Hepatocyte (in vitro differentiated cells): ENCODE results near the gene EXD3. TPM values are rescaled to one million over a fixed set of nuclear protein-coding genes. Genes with fewer than 3 reads are reported as not detected.

Experiments used
- DNase-seq: peaks from one replicate; pipeline ENCODE4 v3.0.0-alpha.2; 2016; ENCODE audit warnings: low spot score
- H2AFZ ChIP-seq: fragments of 200-600 bp; sonication (generic); 2 replicates; pipeline ENCODE4 v1.6.0; 2016; ENCODE audit warnings: antibody characterized with exemption, mild to moderate bottlenecking
- H3K27ac ChIP-seq: fragments of 200-600 bp; sonication (generic); 2 replicates; pipeline ENCODE4 v1.5.1; 2016; ENCODE audit warnings: mild to moderate bottlenecking
- H3K27me3 ChIP-seq: fragments of 200-600 bp; sonication (generic); 2 replicates; pipeline ENCODE4 v1.6.1; 2016
- H3K36me3 ChIP-seq: fragments of 200-600 bp; sonication (generic); replicated peaks from 2 replicates; pipeline ENCODE4 v1.5.1; 2016; ENCODE audit warnings: low read depth; ENCODE audit not compliant: insufficient read depth
- H3K4me1 ChIP-seq: fragments of 200-600 bp; sonication (generic); 2 replicates; pipeline ENCODE4 v1.5.1; 2016; ENCODE audit warnings: mild to moderate bottlenecking, moderate library complexity; ENCODE audit not compliant: insufficient read depth
- H3K4me2 ChIP-seq: fragments of 200-600 bp; sonication (generic); 2 replicates; pipeline ENCODE4 v1.6.0; 2016
- H3K4me3 ChIP-seq: fragments of 200-600 bp; sonication (generic); 2 replicates; pipeline ENCODE4 v1.5.1; 2016; ENCODE audit warnings: mild to moderate bottlenecking
- H3K79me2 ChIP-seq: fragments of 200-600 bp; sonication (generic); 2 replicates; pipeline ENCODE4 v1.6.0; 2017; ENCODE audit warnings: mild to moderate bottlenecking
- H3K9me2 ChIP-seq: fragments of 200-600 bp; sonication (generic); replicated peaks from 2 replicates; pipeline ENCODE4 v1.6.0; 2017; ENCODE audit warnings: mild to moderate bottlenecking; ENCODE audit not compliant: insufficient read depth
- H3K9me3 ChIP-seq: fragments of 200-600 bp; sonication (generic); 2 replicates; pipeline ENCODE4 v1.5.1; 2016; ENCODE audit warnings: low read depth, mild to moderate bottlenecking
- H4K20me1 ChIP-seq: fragments of 200-600 bp; sonication (generic); 2 replicates; pipeline ENCODE4 v1.6.0; 2016; ENCODE audit warnings: mild to moderate bottlenecking; ENCODE audit not compliant: insufficient read depth, poor library complexity, severe bottlenecking
- EZH2 ChIP-seq: fragments of 200-600 bp; sonication (generic); IDR thresholded peaks from 2 replicates; pipeline ENCODE4 v1.6.1; 2016; ENCODE audit warnings: antibody characterized with exemption, mild to moderate bottlenecking, borderline replicate concordance
- EZH2phosphoT487 ChIP-seq: fragments of 200-600 bp; sonication (generic); IDR thresholded peaks from one replicate; pipeline ENCODE4 v1.6.1; 2018; ENCODE audit warnings: antibody characterized with exemption, mild to moderate bottlenecking, low read depth, moderate library complexity; ENCODE audit not compliant: unreplicated experiment, severe bottlenecking
- WGBS: methylation state at CpG from one replicate; pipeline ENCODE4 v1.1.6; 2016; ENCODE audit warnings: low lambda C conversion rate; ENCODE audit errors: missing lambda C conversion rate; 5-methylcytosine and 5-hydroxymethylcytosine counted together
- polyA plus RNA-seq: library from polyadenylated mRNA; unstranded; fragments of >200 nt; fragmentation: Nextera tagmentation; extraction: Ambion mirVana; gene quantifications from 2 replicates; pipeline ENCODE4 v1.2.1, GENCODE V29; 2016
- total RNA-seq: library from RNA; depleted of rRNA; stranded (reverse); fragments of >200 nt; gene quantifications from 2 replicates; pipeline ENCODE4 v1.2.3, GENCODE V29; 2014
- TF ChIP-seq, protein P1 (sequence below): fragments of 200-600 bp; sonication (generic); IDR thresholded peaks from 2 replicates; pipeline ENCODE4 v1.5.1; 2016; ENCODE audit warnings: antibody characterized with exemption, mild to moderate bottlenecking; ENCODE audit not compliant: poor library complexity

The EXD3 gene
- total and polyA plus RNA-seq, 2 experiments from 2014 or later, result 11.8 to 21.6 TPM

DNA sequence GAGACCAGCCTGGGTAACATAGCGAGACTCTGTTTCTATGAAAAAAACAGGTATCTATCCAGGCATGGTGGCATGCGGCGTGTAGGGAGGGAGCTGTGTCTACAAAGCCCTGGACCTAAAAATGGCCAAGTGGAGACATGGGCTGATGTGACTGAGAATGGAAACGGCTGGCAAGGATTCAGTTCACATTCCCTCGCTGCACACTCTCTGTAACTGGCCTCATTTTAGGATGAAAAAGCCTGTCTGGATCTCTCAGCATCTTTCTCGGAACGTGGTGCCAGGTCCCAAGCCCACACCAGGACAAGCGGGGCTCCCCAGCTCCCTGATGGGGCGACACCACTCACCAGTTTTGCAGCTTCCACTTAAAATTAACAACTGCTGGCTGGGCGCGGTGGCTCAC lies 13.4 kb downstream of the EXD3 start:
- Histone ChIP-seq H3K27ac (no peak overlapping the region), H4K20me1 (peaks cover 3% of the 10 kb centered on the region), H3K4me3 (no peak overlapping the region), H2AFZ (no peak overlapping the region), H3K27me3 (no peaks in the 10 kb centered on the region), H3K9me3 (no peaks in the 10 kb centered on the region), H3K4me1 (peaks cover 7% of the 10 kb centered on the region), H3K4me2 (no peak overlapping the region), H3K36me3 (no peaks in the 10 kb centered on the region), H3K79me2 (peaks cover 14% of the 10 kb centered on the region), H3K9me2 (no peaks in the 10 kb centered on the region)
- TF ChIP-seq, protein P1, sequence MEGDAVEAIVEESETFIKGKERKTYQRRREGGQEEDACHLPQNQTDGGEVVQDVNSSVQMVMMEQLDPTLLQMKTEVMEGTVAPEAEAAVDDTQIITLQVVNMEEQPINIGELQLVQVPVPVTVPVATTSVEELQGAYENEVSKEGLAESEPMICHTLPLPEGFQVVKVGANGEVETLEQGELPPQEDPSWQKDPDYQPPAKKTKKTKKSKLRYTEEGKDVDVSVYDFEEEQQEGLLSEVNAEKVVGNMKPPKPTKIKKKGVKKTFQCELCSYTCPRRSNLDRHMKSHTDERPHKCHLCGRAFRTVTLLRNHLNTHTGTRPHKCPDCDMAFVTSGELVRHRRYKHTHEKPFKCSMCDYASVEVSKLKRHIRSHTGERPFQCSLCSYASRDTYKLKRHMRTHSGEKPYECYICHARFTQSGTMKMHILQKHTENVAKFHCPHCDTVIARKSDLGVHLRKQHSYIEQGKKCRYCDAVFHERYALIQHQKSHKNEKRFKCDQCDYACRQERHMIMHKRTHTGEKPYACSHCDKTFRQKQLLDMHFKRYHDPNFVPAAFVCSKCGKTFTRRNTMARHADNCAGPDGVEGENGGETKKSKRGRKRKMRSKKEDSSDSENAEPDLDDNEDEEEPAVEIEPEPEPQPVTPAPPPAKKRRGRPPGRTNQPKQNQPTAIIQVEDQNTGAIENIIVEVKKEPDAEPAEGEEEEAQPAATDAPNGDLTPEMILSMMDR, result no peak
- TF ChIP-seq EZH2phosphoT487 (no peak), EZH2 (no peak)
- 94% methylated on average over 11 of the region's 11 CpGs for WGBS
- no peak for DNase-seq

DNA sequence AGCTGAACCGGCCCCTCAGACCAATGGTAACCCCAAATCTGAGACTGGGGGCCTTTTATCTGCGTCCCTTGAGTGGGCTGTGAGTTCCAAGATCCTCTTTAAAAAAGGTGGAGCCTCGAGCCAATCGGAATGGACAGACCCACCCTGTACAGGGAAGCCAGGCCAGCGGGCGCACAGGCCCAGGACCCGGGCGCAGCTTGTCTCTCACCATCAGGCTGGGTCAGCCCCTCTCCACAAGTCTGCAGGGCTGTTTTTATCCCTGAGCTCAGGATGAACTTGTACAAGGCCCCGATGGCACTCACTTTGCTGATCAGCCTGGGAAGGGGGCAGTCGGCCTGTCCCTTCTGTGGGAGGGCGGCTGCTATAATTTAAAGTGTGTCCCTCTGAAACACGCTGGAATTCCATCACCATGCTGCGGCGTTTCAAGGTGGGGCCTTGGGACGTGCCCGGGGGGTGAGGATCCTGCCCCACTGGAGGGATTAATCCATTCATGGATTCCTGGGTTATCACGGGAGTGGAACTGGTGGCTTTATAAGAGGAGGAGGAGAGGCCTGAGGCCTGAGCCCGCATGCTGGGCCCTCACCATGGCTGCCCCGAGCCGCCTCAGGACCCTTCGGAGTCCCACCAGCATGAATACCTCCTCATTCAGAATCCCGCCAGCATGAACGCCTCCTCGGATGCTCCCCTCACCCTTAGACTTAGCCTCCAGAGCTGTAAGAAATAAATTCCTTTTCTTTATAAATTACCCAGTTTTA lies 14.1 kb downstream of the EXD3 start:
- DNase-seq, result no peak
- H4K20me1 ChIP-seq, result peaks cover 3% of the 10 kb centered on the region
- no peak overlapping the region for H2AFZ ChIP-seq
- H3K9me2 ChIP-seq, result no peaks in the 10 kb centered on the region
- TF ChIP-seq, protein P1, result no peak
- TF ChIP-seq EZH2, result no peak
- no peak for TF ChIP-seq EZH2phosphoT487
- H3K4me1 ChIP-seq, result peaks cover 7% of the 10 kb centered on the region
- no peaks in the 10 kb centered on the region for H3K27me3 ChIP-seq
- peaks cover 14% of the 10 kb centered on the region for H3K79me2 ChIP-seq
- H3K4me3 ChIP-seq, result no peak overlapping the region
- H3K9me3 ChIP-seq, result no peaks in the 10 kb centered on the region
- no peak overlapping the region for H3K4me2 ChIP-seq
- no peaks in the 10 kb centered on the region for H3K36me3 ChIP-seq
- H3K27ac ChIP-seq, result no peak overlapping the region
- WGBS, result 96% methylated on average over 24 of the region's 24 CpGs

DNA sequence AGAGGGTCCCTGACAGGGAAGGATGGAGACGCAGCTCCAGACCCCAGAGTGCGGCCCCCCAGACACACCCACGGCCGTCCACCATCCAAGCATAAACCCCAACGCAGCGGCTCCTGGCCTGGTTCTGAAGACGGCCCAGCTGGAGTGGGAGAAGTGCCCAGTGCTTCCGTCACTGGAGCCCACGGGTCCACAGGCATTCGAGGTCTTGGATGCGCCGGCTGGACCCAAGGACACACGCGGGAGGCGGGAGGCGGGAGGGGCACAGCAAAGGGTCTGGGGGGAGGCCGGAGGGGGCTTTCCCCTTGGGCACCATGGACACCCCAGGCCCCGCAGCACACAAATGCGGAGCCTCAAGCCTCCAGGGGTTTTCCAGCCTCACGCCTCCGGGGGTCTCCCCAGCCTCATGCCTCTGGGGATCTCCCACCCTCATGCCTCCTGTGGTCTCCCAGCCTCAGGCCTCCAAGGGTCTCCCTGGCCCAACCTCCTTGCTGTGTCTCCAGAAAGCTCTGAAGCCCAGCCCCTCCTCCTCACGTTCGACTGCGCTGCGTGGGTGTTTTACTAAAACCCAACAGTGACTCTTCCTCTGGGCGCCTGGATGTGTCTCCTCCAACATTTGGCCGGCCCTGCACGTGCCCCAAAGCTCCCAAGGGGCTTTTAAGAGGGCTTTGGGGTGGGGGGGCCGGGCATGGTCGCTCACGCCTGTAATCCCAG lies 15.2 kb downstream of the EXD3 start:
- H3K79me2 ChIP-seq, result peaks cover 11% of the 10 kb centered on the region
- 83% methylated on average over 30 of the region's 31 CpGs for WGBS
- peak overlapping the region; percentile 98 for H3K4me2 ChIP-seq
- no peak overlapping the region for H2AFZ ChIP-seq
- H3K4me1 ChIP-seq, result peaks cover 7% of the 10 kb centered on the region
- DNase-seq, result no peak
- no peaks in the 10 kb centered on the region for H3K9me3 ChIP-seq
- H3K4me3 ChIP-seq, result no peak overlapping the region
- peaks cover 3% of the 10 kb centered on the region for H4K20me1 ChIP-seq
- no peak for TF ChIP-seq EZH2
- TF ChIP-seq EZH2phosphoT487, result no peak
- TF ChIP-seq, protein P1, result no peak
- H3K9me2 ChIP-seq, result no peaks in the 10 kb centered on the region
- no peak overlapping the region for H3K27ac ChIP-seq
- H3K36me3 ChIP-seq, result no peaks in the 10 kb centered on the region
- no peaks in the 10 kb centered on the region for H3K27me3 ChIP-seq
